NCI-H187 treated with DMSO at 0.1 percent for 48 hours (cell line): Measurements from ENCODE around the gene ADGRG3.

Experiments used
- DNase-seq: peaks from one replicate; lab custom pipeline; 2025; lab: John Stamatoyannopoulos, UW

ADGRG3 gene

GRCh38 chr16:57736419-57737351 lies 68.6 kb downstream of the ADGRG3 start:
- DNase-seq: no peak

- DNase-seq: no peak
These were observed 70.7 kb downstream of the ADGRG3 start for GRCh38 chr16:57738844-57739243.
